ENCODE measurements around the gene BRPF3.

BRPF3 gene

DNA sequence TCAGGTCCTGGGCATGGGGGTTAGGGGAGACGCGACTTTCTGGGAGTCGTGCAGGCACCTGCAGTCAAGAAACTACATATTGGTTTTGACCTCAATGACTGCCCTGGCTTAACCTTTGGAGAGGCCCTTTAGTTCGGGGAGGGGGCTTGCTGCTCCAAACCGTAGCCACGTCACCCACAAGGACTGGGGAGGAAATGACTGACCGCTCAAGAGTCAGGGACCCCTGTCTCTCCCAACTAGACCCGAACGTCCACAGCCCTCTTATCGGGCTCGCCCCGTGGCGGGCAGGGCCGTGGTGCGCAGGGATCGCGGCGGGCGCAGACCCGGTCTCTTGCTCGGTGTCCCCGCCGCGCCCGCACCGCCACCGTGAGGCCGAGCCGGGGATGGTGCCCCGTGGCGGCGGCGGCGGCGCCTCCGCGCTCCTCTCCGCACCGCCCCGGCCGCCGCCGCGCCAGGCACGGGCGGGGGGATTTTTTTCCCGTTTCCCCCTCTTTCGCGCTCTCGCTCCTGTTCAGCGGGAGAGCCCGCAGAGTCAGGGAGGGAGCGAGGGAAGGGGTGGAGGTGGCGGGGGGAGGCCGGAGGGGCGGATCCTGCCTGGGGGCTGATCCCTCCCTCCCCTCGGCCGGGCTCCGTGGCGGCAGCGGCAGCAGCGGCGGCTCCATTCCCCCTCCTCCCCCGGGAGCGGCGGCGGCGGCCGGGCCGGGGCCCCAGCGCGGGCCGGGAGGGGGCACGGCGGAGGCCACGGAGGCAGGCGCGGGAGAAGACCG is at the start of gene BRPF3:
TSS of gene BRPF3 (plus strand) at position 632 of the 767 bp plus-strand sequence. CDS start 3,579 bp downstream, outside the sequence.
- peak; percentile 10 for DNase-seq

DNA sequence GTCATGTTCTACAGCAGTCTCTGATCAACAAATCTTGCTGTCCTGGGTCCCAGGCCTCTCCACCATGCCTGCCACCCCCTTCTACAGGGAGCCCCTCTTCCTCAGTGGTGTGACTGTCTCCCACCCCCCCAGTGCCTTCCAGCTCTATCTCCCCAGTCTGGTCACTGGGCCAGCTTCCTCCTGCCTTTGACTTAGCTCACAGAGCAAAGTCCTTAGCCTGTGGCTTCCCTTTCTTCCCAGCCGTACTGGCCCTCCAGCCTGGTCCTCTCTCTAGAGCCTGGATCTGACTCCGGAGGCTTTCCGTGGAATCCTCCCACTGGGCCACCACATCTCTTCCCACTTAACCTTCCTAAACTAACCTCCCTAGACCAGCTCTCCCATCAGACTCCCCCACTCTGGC is 49.2 kb upstream of the BRPF3 start:
- DNase-seq: no peak

DNA sequence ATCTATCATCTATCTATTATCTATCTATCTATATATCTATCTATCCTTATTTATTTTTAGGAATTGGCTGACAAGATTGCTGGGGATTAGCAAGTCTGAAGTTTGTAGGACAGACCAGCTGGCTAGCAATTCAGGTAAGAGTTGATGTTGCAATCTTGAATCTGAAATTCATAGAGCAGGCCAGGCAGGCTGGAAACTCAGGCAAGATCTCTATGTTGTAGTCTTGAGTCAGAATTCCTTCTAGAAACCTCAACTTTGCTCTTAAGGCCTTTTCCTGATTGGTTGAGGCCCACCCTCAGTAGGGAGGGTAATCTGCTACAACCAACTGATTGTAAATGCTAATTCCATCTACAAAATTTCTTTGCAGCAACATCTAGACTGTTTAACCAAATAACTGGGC is 47.1 kb upstream of the BRPF3 start:
- DNase-seq: no peak

DNA sequence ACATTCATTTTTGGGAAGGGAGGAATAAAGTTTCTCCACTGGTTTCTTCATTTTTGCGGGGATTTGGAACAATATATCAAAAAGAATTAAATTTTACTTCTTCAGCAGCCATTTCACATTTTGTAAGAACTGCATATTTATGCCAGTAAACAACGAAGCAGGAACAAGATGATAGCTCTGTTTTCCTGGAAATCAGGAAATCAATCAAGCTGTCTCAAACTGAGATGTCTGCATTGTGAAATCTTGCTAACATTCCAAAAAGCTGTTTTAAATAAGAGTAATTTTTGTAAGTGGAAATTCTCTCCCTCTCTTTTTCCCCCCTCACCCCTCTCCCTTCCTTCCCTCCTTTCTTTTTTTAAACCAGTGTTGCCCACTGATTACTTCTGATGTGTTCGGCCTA is 46.3 kb upstream of the BRPF3 start:
- no peak for DNase-seq

DNA sequence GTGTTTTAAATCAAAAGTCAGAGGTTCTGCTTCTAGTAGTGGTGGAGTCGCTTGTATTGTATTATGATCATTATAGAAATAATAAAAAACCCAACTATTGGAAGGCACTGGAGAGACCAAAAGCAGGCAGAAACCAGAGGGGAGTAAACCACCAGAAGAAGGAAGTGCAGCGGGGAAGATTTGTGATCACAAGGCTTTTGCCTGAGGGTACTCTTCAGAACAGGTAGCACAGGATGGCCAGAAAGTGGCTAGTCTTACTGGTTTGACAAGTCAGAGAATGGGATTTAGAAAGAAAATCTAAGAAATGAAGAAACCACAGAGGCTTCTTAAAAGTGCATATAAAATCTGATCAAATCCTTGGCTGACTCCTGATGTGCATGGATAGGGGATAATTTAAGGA is 42.3 kb upstream of the BRPF3 start:
- no peak for DNase-seq

DNA sequence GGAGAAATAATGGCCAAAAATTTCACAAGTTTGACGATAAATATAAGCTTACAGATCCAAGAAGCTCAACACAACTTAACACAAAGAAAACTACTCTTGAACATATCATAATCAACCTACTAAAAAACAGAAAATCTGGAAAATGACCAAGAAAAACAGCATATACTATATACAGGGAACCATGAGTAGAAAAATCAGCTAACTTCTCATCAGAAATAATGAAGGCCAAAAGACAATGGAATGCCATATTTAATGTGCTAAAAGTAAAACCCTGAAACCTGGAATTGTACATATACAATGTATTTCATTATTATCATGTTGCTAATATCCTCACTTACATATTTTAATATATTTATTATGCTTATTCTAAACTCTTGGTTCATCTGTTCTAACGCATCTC is 40.9 kb upstream of the BRPF3 start:
- DNase-seq: no peak

DNA sequence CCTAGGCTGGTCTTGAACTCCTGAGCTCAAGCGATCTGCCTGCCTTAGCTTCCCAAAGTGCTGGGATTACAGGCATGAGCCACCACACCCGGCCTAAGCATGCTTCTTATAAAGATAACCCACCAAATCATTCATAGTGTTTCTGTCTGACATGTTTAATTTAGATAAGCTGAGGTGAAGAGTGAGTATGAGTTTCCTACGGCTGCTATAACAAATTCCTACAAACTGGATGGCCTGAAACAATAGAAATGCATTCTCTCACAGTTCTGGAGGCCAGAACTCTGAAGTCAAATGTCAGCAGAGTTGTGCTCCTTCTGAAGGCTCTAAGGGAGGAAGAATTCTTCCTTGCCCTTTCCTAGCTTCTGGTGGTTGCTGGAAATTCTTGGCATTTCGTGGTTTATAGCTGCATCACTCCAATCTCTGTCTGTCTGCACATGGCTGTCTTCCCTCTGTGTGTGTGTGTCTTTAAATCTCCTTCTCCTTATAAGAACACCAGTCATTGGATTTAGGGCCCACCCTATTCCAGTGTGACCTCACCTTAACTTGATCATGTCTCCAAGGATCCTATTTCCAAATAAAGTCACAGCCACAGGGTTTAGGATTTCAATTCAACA is 36.3 kb upstream of the BRPF3 start:
- no peak for DNase-seq

DNA sequence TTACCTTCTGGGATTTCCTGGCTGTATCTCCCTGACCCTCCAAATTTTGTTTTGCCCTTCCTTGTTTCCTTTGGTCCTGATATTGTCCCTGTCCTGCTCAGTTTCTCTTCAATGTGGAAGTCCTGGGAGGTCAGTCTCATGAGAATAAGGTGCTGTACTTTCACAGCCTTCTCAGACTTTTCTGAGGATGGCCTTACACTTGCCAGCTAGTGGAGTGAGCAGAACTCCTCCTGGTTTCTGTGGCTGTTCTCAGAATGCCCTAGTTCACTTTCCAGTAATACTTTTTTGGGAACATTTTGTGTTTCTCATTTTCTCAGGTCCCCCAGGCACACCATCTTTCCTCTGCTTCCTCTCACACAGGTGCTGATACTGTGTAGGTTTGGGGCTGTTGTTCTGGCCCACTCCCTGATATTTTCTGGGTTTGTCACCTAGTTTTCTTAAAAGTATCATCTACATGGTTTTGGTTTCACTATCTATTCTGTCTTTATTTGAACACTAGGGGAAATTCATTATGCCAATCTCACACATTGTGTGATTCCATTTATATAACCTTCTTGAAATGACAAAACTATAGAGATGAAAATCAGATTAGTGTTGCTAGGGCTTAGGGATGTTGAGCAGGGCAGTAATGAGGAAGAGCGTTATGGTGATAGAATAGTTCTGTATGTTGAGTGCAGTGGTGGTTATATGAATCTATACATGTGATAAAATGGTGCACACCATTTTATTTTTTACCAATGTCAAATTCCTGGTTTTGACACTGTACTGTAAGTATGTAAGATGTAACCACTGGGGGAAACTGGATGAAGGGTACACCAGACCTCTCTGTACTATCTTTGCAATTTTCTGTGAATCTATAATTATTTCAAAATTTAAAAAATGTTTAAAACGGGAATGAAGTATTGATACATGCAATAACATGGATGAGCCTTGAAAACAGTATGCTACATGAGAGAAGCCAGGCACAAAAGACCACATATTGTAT is 27.2 kb upstream of the BRPF3 start:
- DNase-seq: no peak

DNA sequence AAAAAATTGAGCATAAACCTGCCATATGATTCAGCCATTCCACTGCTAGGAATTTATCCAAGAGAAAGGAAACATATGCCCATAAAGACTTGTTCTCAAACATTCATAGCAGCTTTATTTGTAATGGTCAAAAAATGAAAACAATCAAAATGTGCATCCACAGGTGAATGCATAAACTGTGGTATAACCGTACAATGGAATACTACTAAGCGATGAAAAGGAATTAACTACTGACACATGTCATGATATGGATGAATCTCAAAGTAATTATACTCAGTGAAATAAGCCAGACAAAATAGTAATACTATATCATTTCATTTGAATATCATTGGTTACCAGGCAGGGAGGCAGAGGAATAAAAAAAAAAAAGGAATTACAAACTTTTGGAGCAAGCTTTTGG is 25.8 kb upstream of the BRPF3 start:
- no peak for DNase-seq

DNA sequence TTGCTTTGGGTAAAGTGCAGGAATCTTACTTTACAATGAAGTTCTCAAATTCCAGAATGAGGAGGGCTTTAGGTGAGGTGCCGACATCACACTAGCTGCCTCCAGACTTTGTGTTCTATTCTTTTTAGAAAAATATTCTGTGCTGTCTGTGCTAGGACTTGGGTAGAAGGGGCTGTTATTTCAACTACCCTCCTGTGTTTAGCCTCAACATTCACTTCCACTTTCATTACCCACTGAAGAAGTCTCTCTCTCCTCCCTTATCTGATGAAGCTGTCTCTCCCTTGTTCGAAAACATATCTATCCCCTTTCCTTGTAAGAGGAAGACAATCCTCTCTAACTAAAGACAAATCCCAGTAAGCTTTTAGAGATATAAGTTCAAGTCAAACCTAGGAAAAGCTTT is 25.0 kb upstream of the BRPF3 start:
- DNase-seq: no peak

DNA sequence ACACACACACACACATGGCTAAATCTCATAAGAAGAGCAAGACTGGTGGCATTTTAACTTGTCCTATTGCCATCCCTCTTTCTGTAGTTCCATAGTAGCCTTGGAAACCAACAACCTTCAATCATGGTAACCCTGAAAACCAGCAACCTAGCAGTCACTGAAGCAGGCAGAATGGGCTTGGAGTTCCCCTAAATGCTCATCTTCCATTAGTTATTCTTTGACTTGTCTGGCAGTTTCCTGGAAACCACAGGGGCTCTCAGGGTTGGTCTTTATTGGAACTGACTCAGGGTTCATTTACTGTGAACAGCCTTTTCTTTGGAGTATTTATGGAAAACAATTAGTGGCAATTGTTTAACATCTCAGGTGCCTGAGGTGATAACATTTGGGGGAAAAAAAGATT is 19.4 kb upstream of the BRPF3 start:
- no peak for DNase-seq

DNA sequence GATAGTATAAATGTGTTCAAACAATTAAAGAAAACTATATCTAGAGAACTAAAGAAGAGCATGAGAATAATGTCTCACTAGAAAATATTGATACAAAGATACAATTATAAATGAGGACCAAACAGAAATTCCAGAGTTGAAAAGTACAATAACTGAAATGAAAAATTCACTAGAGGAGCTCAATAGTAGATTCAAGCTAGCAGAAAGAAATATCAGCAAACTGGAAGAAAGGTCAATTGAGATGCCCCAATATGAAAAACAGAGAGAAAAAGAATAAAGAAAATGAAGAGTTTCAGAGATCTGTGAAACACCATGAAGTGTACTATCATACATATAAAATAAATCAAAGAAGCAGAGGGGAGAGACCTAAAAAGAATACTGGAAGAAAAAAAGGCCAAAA is 18.0 kb upstream of the BRPF3 start:
- no peak for DNase-seq

DNA sequence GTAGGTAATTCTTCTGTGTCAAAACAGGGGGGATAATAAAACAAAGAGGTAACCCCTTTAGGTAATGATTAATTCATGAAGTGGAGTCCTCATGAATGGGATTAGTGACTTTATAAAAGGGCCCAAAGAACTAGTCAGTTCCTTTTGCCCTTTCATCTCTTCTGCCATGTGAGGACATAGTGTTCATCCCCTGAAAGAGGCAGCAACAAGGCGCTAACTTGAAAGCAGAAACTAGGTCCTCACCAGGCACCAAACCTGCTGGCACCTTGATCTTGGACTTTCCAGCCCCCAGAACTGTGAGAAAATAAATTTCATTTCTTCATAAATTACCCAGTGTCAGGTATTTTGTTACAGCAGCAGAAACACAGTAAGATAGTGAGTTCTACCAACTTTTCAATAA is 16.4 kb upstream of the BRPF3 start:
- DNase-seq: no peak

DNA sequence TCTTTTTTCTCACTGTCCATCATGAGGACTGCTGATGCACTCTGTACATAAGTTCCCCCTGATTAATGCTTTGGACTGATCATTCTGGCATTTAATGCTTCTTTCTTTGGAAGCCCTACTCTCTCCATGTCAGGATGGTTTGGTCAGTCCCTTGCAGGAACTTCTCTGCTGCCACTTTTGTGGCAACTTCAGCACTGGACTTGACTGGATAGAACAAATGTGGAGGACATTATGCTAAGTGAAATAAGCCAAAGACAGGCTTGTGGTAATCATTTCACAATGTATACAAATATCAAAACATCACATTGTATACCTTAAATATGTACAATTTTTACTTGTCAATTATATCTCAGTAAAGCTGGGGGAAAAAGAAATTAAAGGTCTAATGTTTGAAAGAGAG is 12.2 kb upstream of the BRPF3 start:
- no peak for DNase-seq

DNA sequence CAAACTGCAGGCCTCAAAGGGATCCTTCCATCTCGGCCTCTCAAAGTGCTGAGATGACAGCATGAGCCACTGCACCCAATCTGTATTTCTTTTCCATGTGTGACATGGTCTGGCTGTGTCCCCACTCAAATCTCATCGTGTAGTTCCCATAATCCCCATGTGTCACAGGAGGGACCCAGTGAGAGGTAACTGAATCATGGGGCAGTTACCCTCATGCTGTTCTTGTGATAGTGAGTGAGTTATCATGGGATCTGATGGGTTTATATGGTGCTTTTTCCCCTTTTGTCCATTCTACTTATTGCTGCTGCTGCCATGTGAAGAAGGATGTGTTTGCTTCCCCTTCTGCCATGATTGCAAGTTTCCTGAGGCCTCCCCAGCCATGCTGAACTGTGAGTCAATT is 10.3 kb upstream of the BRPF3 start:
- no peak for DNase-seq

DNA sequence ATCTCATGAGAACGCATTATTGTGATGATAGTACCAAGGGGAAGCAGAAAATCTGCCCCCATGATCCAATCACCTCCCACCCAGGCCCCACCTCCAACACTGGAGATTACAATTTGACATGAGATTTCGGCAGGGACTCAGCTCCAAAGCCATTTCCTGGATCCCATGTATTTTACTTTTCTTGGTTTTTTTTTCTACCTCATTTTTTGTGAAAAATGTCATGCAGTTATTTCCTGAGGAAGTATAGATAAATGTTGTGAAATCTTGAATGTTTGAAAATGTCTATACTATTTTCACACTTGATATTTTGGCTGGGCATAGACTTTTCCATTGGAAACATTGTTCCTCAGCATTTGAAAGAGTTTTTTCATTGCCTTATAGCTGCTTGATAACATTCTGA is 9.1 kb upstream of the BRPF3 start:
- DNase-seq: no peak

DNA sequence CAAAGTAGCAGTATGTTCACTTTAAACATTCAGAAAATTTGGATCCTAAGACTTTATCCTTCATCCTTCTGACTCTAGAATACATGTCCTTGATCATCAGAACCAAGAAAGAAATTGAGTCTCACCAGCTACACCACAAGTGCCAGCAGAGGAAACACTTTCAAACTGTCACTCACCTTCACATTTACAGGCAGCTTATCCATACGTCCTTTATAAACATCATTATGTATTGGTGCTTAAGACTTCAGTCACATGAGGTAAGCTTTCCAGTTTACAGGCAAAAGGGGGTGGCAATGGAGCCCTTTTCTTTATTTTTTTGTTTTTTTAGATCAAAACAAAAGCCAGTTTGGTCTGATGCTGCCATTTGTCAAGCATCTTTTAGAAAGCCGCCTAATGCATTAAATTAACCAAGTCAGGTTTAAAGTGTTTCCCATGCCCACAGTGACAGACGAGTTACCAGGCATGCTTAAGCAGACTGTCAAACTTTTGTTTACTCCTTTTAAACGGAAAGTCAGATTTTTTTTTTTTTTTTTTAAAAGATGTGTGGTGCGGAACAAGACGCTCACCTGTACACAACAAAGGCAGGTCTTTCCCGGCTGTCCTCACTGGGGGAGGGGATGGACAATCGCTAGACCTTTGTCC is 952 bp upstream of the BRPF3 start:
- DNase-seq: no peak

DNA sequence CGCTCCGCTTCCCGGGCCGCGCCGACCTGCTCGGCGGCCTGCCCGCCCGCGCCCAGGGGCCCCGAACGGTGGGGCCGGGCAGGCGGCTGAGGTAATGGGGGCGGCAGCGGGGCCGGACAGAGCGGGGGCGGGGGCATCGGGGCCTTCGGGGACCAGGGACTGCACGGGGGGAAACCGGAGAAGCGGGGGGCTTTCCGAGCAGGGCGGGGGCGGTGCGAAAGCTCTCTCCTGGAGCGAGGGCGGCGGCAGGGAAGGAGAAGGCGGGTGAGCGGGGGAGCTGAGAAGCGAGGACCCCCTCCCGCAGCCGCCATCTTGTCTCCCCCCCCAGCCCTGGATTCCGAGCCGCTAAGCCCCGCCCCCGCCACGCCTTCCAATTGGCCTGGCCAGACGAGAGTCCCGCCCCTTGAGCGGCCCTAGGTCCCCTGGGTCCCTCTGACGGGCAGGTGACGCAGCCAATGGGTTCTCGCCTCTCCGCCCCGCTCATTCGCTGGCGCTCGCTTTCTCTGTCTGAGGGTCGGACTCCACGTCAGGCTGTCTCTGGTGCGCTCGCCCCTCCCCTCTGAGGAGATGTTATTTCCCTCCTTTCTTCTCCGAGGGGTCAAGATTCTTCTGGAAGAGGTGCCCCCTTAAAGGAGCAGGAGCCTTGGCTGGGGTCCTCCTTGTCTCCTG is 470 bp downstream of the BRPF3 start:
- peak; percentile 78 for DNase-seq

DNA sequence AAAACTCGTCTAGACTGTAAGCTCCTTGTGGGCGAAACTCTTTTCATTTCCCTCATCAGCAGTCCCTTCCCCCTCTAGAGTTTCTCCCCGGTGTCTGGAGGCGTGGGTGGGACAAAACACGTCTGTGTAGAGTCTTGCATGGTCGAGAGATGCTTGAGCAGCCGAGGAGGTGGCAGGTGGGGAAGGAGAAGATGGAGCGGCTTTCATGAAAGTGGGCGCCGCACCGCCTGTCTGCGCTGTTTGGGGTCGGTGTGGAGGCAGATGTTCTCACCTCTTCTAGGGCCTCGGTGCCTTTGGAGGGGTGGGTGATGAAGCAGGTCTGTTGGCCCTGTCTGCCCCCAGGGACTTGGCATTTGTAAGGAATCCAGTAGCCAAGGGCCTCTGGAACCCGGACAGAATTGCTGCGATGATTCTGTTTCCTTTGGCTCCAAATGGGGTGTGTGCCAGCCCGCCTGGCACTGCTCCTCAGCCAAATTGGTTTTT is 1.2 kb downstream of the BRPF3 start:
- DNase-seq: no peak

DNA sequence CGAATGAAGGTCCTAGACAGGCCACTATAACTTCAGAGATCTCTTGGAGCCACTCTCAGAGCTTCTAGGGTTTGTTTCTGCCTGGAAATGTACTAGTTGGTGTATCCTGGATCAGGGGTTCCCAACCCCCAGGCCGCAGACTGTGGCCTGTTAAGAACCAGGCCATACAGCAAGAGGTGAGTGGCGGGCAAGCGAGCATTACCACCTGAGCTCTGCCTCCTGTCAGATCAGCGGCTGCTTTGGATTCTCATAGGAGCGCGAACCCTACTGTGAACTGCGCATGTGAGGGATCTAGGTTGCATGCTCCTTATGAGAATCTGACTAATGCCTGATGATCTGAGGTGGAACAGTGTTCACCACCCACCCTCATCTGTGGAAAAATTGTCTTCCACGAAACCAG is 2.4 kb downstream of the BRPF3 start:
- no peak for DNase-seq

DNA sequence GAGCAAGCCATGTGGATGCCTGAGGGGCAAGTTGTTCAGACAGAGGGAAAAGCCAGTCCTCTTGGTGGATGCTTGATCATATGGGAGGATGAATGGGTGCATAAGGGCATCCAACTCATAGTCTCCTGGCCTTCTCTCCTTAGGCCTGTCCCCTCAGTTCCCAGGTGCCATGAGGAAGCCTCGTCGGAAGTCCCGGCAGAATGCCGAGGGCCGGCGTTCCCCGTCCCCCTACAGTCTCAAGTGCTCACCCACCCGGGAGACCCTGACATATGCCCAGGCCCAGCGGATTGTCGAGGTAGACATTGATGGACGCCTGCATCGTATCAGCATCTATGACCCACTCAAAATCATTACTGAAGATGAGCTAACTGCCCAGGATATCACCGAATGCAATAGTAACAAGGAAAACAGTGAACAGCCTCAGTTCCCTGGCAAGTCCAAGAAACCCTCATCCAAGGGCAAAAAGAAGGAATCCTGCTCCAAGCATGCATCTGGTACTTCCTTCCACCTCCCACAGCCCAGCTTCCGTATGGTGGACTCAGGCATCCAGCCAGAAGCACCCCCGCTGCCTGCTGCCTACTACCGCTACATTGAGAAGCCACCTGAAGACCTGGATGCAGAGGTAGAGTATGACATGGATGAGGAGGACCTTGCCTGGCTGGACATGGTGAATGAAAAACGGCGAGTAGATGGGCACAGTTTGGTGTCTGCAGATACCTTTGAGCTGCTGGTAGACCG is 3.8 kb downstream of the BRPF3 start:
- no peak for DNase-seq

Data from NCI-H2107 (cell line).